IMR-90 (cell line): Measurements from ENCODE around the gene ARHGAP32. TPM values are rescaled to one million over a fixed set of nuclear protein-coding genes. Genes with fewer than 3 reads are reported as not detected.

Experiments used
- ATAC-seq: fragments of 200-7000 bp; cut with Tn5 transposase; 2 replicates; pipeline ENCODE4 v1.9.1; 2020; ENCODE audit warnings: low read depth, mild to moderate bottlenecking, moderate library complexity
- BruUV-seq: library from RNA; stranded (reverse); fragments of 400-500 nt; replicated peaks from 2 replicates; lab custom pipeline; 2021; lab: Mats Ljungman, UMichigan
- CTCF ChIA-PET: fragments of 300-600 bp; formaldehyde crosslinking; extraction: SDS; loops from one replicate; lab custom pipeline; 2021; ENCODE audit warnings: antibody characterized with exemption; lab: Yijun Ruan, JAX
- POLR2A ChIA-PET: fragments of 300-600 bp; sonication (Branson Sonifier 250); formaldehyde crosslinking; loops from one replicate; lab custom pipeline; 2022; ENCODE audit warnings: antibody characterized with exemption; ENCODE audit not compliant: unreplicated experiment; lab: Charles Lee
- DNase-seq: peaks from one replicate; pipeline ENCODE4 v3.0.0; 2013
- H2AFZ ChIP-seq: replicated peaks from 2 replicates; pipeline ENCODE3; 2013; ENCODE audit warnings: low read length, mild to moderate bottlenecking; ENCODE audit not compliant: poor library complexity
- H2AK5ac ChIP-seq: 2 replicates; pipeline ENCODE4 v1.6.1; 2013; ENCODE audit warnings: low read depth, low read length, inconsistent platforms
- H2AK9ac ChIP-seq: replicated peaks from 2 replicates; pipeline ENCODE3; 2013; ENCODE audit warnings: mild to moderate bottlenecking, low read depth, low read length, moderate library complexity; ENCODE audit not compliant: poor library complexity
- H2BK120ac ChIP-seq: 2 replicates; pipeline ENCODE4 v1.6.1; 2013; ENCODE audit warnings: low read depth, low read length, inconsistent platforms
- H2BK15ac ChIP-seq: 3 replicates; pipeline ENCODE4 v1.6.1; 2013; ENCODE audit warnings: low read depth, low read length, inconsistent platforms
- H2BK20ac ChIP-seq: 2 replicates; pipeline ENCODE4 v1.6.1; 2013; ENCODE audit warnings: low read depth, mild to moderate bottlenecking, inconsistent platforms, low read length, moderate library complexity
- H2BK5ac ChIP-seq: 2 replicates; pipeline ENCODE4 v1.6.1; 2013; ENCODE audit warnings: mild to moderate bottlenecking, low read depth, low read length, inconsistent platforms; ENCODE audit not compliant: poor library complexity, severe bottlenecking
- H3K14ac ChIP-seq: replicated peaks from 2 replicates; pipeline ENCODE4 v1.6.1; 2013; ENCODE audit warnings: low read depth, low read length, inconsistent platforms
- H3K18ac ChIP-seq: 2 replicates; pipeline ENCODE4 v1.6.1; 2013; ENCODE audit warnings: low read depth, low read length, control low read depth
- H3K23ac ChIP-seq: 2 replicates; pipeline ENCODE4 v1.6.1; 2013; ENCODE audit warnings: low read depth, low read length, inconsistent platforms
- H3K27ac ChIP-seq: 2 replicates; pipeline ENCODE4 v1.5.1; 2013; ENCODE audit warnings: mild to moderate bottlenecking, control low read depth, low read length; ENCODE audit not compliant: insufficient read depth
- H3K27me3 ChIP-seq: 2 replicates; pipeline ENCODE4 v1.6.1; 2013; ENCODE audit warnings: low read length; ENCODE audit not compliant: control insufficient read depth, insufficient read depth
- H3K36me3 ChIP-seq: 2 replicates; pipeline ENCODE4 v1.6.1; 2013; ENCODE audit warnings: low read length, mixed read lengths; ENCODE audit not compliant: control insufficient read depth, insufficient read depth
- H3K4ac ChIP-seq: 2 replicates; pipeline ENCODE4 v1.6.1; 2013; ENCODE audit warnings: low read depth, low read length, inconsistent platforms
- H3K4me1 ChIP-seq: 2 replicates; pipeline ENCODE4 v1.6.1; 2013; ENCODE audit warnings: low read length, mixed read lengths; ENCODE audit not compliant: control insufficient read depth, insufficient read depth
- H3K4me2 ChIP-seq: 2 replicates; pipeline ENCODE4 v1.6.1; 2013; ENCODE audit warnings: low read depth, mild to moderate bottlenecking, control low read depth, low read length, moderate library complexity
- H3K4me3 ChIP-seq: 2 replicates; pipeline ENCODE4 v1.5.1; 2013; ENCODE audit warnings: low read depth, mild to moderate bottlenecking, control low read depth, low read length, moderate library complexity; ENCODE audit not compliant: insufficient read depth
- H3K56ac ChIP-seq: 2 replicates; pipeline ENCODE4 v1.6.1; 2013; ENCODE audit warnings: low read length, inconsistent platforms; ENCODE audit not compliant: insufficient read depth; ENCODE audit errors: extremely low read depth
- H3K79me1 ChIP-seq, 2 experiments: 2 replicates each; pipeline ENCODE4 v1.6.1; 2013; ENCODE audit warnings: low read length in 2 of 2, inconsistent platforms in 1 of 2, low read depth in 1 of 2
- H3K9ac ChIP-seq: 2 replicates; pipeline ENCODE4 v1.6.1; 2013; ENCODE audit warnings: low read depth, low read length, control low read depth
- H3K9me1 ChIP-seq: 2 replicates; pipeline ENCODE4 v1.6.1; 2013; ENCODE audit warnings: low read length, inconsistent platforms; ENCODE audit not compliant: insufficient read depth
- H3K9me3 ChIP-seq: 2 replicates; pipeline ENCODE4 v1.6.1; 2013; ENCODE audit warnings: low read length; ENCODE audit not compliant: control insufficient read depth, insufficient read depth
- H4K20me1 ChIP-seq: 2 replicates; pipeline ENCODE4 v1.6.1; 2013; ENCODE audit warnings: low read length, inconsistent platforms; ENCODE audit not compliant: insufficient read depth
- H4K5ac ChIP-seq: 2 replicates; pipeline ENCODE4 v1.6.1; 2013; ENCODE audit warnings: mild to moderate bottlenecking, low read depth, low read length, control low read depth
- H4K8ac ChIP-seq, 2 experiments: 2 replicates each; pipeline ENCODE4 v1.6.1; 2013; ENCODE audit warnings: low read depth in 2 of 2, low read length in 2 of 2, control low read depth in 1 of 2, inconsistent platforms in 1 of 2
- H4K91ac ChIP-seq: 2 replicates; pipeline ENCODE4 v1.6.1; 2013; ENCODE audit warnings: low read depth, low read length, inconsistent platforms; ENCODE audit not compliant: insufficient read depth
- BHLHE40 ChIP-seq: fragments of 150-350 bp; IDR thresholded peaks from 2 replicates; pipeline ENCODE4 v1.6.1; 2016; ENCODE audit warnings: mild to moderate bottlenecking, low read depth, low read length
- CEBPB ChIP-seq: IDR thresholded peaks from 2 replicates; pipeline ENCODE4 v1.6.1; 2012; ENCODE audit warnings: low read depth, low read length, improper control_type of control experiment
- CHD1 ChIP-seq: IDR thresholded peaks from 2 replicates; pipeline ENCODE4 v1.6.1; 2012; ENCODE audit warnings: low read depth, low read length, improper control_type of control experiment
- CTCF ChIP-seq: conservative IDR thresholded peaks from 2 replicates; pipeline ENCODE4 v1.5.1; 2012; ENCODE audit warnings: mild to moderate bottlenecking, low read depth, low read length, improper control_type of control experiment
- ELK1 ChIP-seq: fragments of 150-350 bp; IDR thresholded peaks from 2 replicates; pipeline ENCODE4 v1.6.1; 2016; ENCODE audit warnings: low read depth, mild to moderate bottlenecking, low read length, moderate library complexity, borderline replicate concordance
- FOS ChIP-seq: fragments of 150-350 bp; IDR thresholded peaks from 2 replicates; pipeline ENCODE4 v1.6.1; 2016; ENCODE audit warnings: low read depth, low read length
- MAFK ChIP-seq: IDR thresholded peaks from 2 replicates; pipeline ENCODE4 v1.6.1; 2012; ENCODE audit warnings: low read depth, low read length, improper control_type of control experiment
- MAZ ChIP-seq: IDR thresholded peaks from 2 replicates; pipeline ENCODE4 v1.6.1; 2012; ENCODE audit warnings: low read depth, mild to moderate bottlenecking, low read length, improper control_type of control experiment, moderate library complexity, borderline replicate concordance
- MXI1 ChIP-seq: IDR thresholded peaks from 2 replicates; pipeline ENCODE4 v1.6.1; 2012; ENCODE audit warnings: low read depth, mild to moderate bottlenecking, low read length, moderate library complexity, borderline replicate concordance
- NFE2L2 ChIP-seq: fragments of 150-350 bp; IDR thresholded peaks from 2 replicates; pipeline ENCODE4 v1.6.1; 2016; ENCODE audit warnings: low read depth, mild to moderate bottlenecking, low read length
- POLR2A ChIP-seq: IDR thresholded peaks from 2 replicates; pipeline ENCODE4 v1.6.1; 2012; ENCODE audit warnings: mild to moderate bottlenecking, low read depth, low read length
- RAD21 ChIP-seq: IDR thresholded peaks from 2 replicates; pipeline ENCODE4 v1.6.1; 2012; ENCODE audit warnings: low read length, improper control_type of control experiment
- RCOR1 ChIP-seq: IDR thresholded peaks from 2 replicates; pipeline ENCODE4 v1.6.1; 2012; ENCODE audit warnings: mild to moderate bottlenecking, low read length, improper control_type of control experiment; ENCODE audit not compliant: insufficient replicate concordance
- RFX5 ChIP-seq: IDR thresholded peaks from 2 replicates; pipeline ENCODE4 v1.8.0; 2012; ENCODE audit warnings: low read depth, mild to moderate bottlenecking, low read length, moderate library complexity
- SMC3 ChIP-seq: fragments of 150-350 bp; IDR thresholded peaks from 2 replicates; pipeline ENCODE4 v1.6.1; 2016; ENCODE audit warnings: low read depth, mild to moderate bottlenecking, antibody characterized with exemption, low read length, moderate library complexity
- USF2 ChIP-seq: fragments of 150-350 bp; IDR thresholded peaks from 2 replicates; pipeline ENCODE4 v1.6.1; 2017; ENCODE audit warnings: mild to moderate bottlenecking, antibody characterized with exemption, low read length, low read depth
- WGBS, 2 experiments: methylation state at CpG; one replicate each; pipeline versions ENCODE4 v1.1.5 to v1.1.7; 2013; ENCODE audit warnings: missing lambda C conversion rate in 2 of 2; ENCODE audit not compliant: insufficient read length in 1 of 2; ENCODE audit errors: extremely low coverage in 2 of 2; 5-methylcytosine and 5-hydroxymethylcytosine counted together
- dilution Hi-C: fragments of 300-500 bp; cut with HindIII; formaldehyde crosslinking; loops from one replicate; pipeline ENCODE4 v1.14.3; 2018; ENCODE audit warnings: low sequenced_read_pairs; ENCODE audit not compliant: unreplicated experiment
- in situ Hi-C: fragments of 300-500 bp; cut with MboI; formaldehyde crosslinking; loops from 3 replicates; pipeline ENCODE4 v1.14.3; 2019; ENCODE audit warnings: low sequenced_read_pairs, inconsistent platforms, mixed read lengths
- intact Hi-C: fragments of 100-400 bp; cut with micrococcal nuclease; formaldehyde crosslinking; loops from 2 replicates; pipeline ENCODE4 v1.10.0; 2022
- polyA plus RNA-seq, 3 experiments: library from polyadenylated mRNA; depleted of rRNA; stranded (reverse); fragments of >200 nt; gene quantifications; 2 replicates each; pipeline ENCODE4 v1.2.3, GENCODE V29; 2012; ENCODE audit warnings: low replicate concordance in 1 of 3
- total RNA-seq: library from RNA; depleted of rRNA; stranded (reverse); fragments of >200 nt; gene quantifications from 2 replicates; pipeline ENCODE4 v1.2.3, GENCODE V29; 2012

ARHGAP32 gene
- total and polyA plus RNA-seq, 2 of the 4 experiments (the other 2 are of a cell fraction) = 4.1 to 8.4 TPM

GRCh38 chr11:129210831-129211181, 18.7 kb upstream of the ARHGAP32 start:
- Histone ChIP-seq H2BK15ac (no peak overlapping the region), H3K4me2 (no peak overlapping the region), H2AFZ (no peak overlapping the region), H3K36me3 (no peaks in the 10 kb centered on the region), H4K91ac (no peak overlapping the region), H3K56ac (no peak overlapping the region), H2BK120ac (no peak overlapping the region), H3K4me1 (no peaks in the 10 kb centered on the region; the same call in 1 of the 2 replicates), H3K27me3 (no peaks in the 10 kb centered on the region), H3K9ac (no peak overlapping the region), H3K9me1 (no peaks in the 10 kb centered on the region), H3K79me1 (peaks cover 8 to 25% of the 10 kb centered on the region in 2 experiments; a peak in 3 of 4 replicates), H3K4me3 (no peak overlapping the region), H3K4ac (no peak overlapping the region), H4K8ac (no peak overlapping the region), H2BK20ac (no peak overlapping the region), H3K14ac (no peak overlapping the region), H3K18ac (no peak overlapping the region), H2BK5ac (no peak overlapping the region), H2AK5ac (no peak overlapping the region), H3K9me3 (no peaks in the 10 kb centered on the region), H3K27ac (no peak overlapping the region), H4K5ac (no peak overlapping the region), H4K20me1 (no peaks in the 10 kb centered on the region), H2AK9ac (no peak overlapping the region), H3K23ac (no peak overlapping the region)
- TF ChIP-seq SMC3 = no peak
- TF ChIP-seq MAFK = no peak
- no peak for TF ChIP-seq NFE2L2
- TF ChIP-seq MAZ = no peak
- TF ChIP-seq FOS = no peak
- TF ChIP-seq RAD21 = no peak
- no peak for TF ChIP-seq USF2
- no peak for TF ChIP-seq MXI1
- TF ChIP-seq POLR2A = no peak
- TF ChIP-seq CHD1 = no peak
- TF ChIP-seq CTCF = no peak
- no peak for TF ChIP-seq RCOR1
- no peak for TF ChIP-seq RFX5
- no peak for TF ChIP-seq ELK1
- no peak for TF ChIP-seq BHLHE40
- no peak for TF ChIP-seq CEBPB
- in situ Hi-C loops (no loop called here), dilution Hi-C loops (no loop called here), intact Hi-C loops (no loop called here)
- no peak for DNase-seq
- ATAC-seq = no peak
- no TSS peak for BruUV-seq
- 100% methylated on average over 1 of the region's 5 CpGs; no CpG with 5 or more reads in 1 of the 2 experiments for WGBS, 2 experiments
- ChIA-PET CTCF (no interaction called here), POLR2A (no interaction called here)
